OCI-LY3 (cell line): Measurements from ENCODE around the gene DTX2.
A peak's percentile ranks its signal among the peaks of the same experiment; 100 is the strongest.
"Not testable (repeated sequence)": the region's sequence is repeated elsewhere in the genome, so short reads cannot be mapped to it uniquely, and the experiment has no call there.

ENCODE experiments used
- H2AFZ ChIP-seq: fragments of 200-600, 300-600 bp; shearing (Covaris generic); 2 replicates; pipeline ENCODE4 v1.6.0; 2014; ENCODE audit warnings: antibody characterized with exemption, low read depth, low read length
- H3K27ac ChIP-seq: fragments of 200-600, 300-600 bp; sonication (generic); 2 replicates; pipeline ENCODE4 v1.5.1; 2014; ENCODE audit warnings: mild to moderate bottlenecking, low read length, moderate library complexity, mixed read lengths
- H3K27me3 ChIP-seq: fragments of 200-600, 300-600 bp; sonication (generic); 2 replicates; pipeline ENCODE4 v1.6.1; 2014; ENCODE audit warnings: low read depth, low read length, mixed read lengths
- H3K36me3 ChIP-seq: fragments of 200-600, 300-600 bp; sonication (generic); replicated peaks from 2 replicates; pipeline ENCODE3; 2014; ENCODE audit warnings: low read depth, low read length, mixed read lengths
- H3K4me1 ChIP-seq: fragments of 300-600, 200-600 bp; sonication (generic); 2 replicates; pipeline ENCODE4 v1.6.1; 2014; ENCODE audit warnings: low read length, mixed read lengths
- H3K4me2 ChIP-seq: fragments of 200-600, 300-600 bp; sonication (generic); 2 replicates; pipeline ENCODE4 v1.6.1; 2014; ENCODE audit warnings: low read length, mixed read lengths
- H3K4me3 ChIP-seq: fragments of 300-600, 200-600 bp; sonication (generic); 2 replicates; pipeline ENCODE4 v1.5.1; 2014; ENCODE audit warnings: antibody characterized with exemption, mild to moderate bottlenecking, low read length, moderate library complexity
- H3K79me2 ChIP-seq: fragments of 300-600, 200-600 bp; shearing (Covaris generic); 2 replicates; pipeline ENCODE4 v1.6.1; 2014; ENCODE audit warnings: mild to moderate bottlenecking, low read length, mixed read lengths
- H3K9ac ChIP-seq: fragments of 300-600, 200-600 bp; shearing (Covaris generic); 2 replicates; pipeline ENCODE4 v1.6.0; 2014; ENCODE audit warnings: mild to moderate bottlenecking, low read length, moderate library complexity
- H3K9me3 ChIP-seq: fragments of 200-600, 300-600 bp; shearing (Covaris generic); 2 replicates; pipeline ENCODE4 v1.6.1; 2014; ENCODE audit warnings: low read length, mixed read lengths; ENCODE audit not compliant: insufficient read depth
- H4K20me1 ChIP-seq: fragments of 200-600, 300-600 bp; sonication (generic); 2 replicates; pipeline ENCODE4 v1.6.1; 2016; ENCODE audit warnings: low read length, mixed read lengths; ENCODE audit not compliant: insufficient read depth
- CTCF ChIP-seq: fragments of 200-600, 300-600 bp; sonication (generic); IDR thresholded peaks from 2 replicates; pipeline ENCODE4 v1.5.1; 2014; ENCODE audit warnings: antibody characterized with exemption, low read length, low read depth
- EZH2phosphoT487 ChIP-seq: fragments of 200-600 bp; shearing (Covaris generic); IDR thresholded peaks from 2 replicates; pipeline ENCODE4 v1.6.1; 2018; ENCODE audit warnings: antibody characterized with exemption, mixed run types, low read depth

DTX2 gene

DNA sequence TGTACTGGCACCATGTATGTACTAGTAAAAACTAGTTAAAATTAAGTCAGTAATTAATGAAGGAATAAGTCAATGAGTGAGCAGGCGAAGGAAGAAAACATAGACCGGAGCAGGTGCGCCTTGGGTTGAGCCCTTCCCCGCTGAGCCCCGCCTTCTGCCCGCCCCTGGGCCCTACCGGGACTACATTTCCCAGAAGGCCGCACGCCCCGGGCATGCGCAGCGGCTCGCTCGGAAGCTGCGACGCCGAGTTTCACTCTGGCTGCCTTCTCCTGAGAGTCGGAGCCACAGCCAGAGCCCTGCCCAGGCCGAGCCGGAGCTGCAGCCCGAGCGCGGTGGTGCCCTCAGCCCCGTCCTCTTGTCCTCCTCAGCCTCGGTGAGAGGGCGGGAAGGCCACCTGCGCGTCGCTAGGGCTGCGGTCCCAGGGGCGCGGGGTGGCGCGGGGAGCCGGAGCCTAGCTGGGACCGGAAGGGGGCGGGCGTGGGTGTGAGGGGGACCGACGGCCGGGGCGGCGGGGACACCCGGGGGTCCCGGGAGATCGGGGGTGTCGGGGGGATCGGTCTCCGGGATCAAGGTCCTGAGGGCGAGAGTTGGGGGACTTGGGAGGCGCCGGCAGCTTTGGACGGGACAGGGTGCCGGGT is at the start of gene DTX2:
DTX2 (plus strand) TSS at position 246 of the 638 bp plus-strand sequence. CDS start 18,801 bp downstream, outside the sequence.
- not testable (repeated sequence) for H3K79me2 ChIP-seq, H2AFZ ChIP-seq, H3K27ac ChIP-seq, H3K4me1 ChIP-seq, H3K27me3 ChIP-seq, H3K4me2 ChIP-seq, H3K36me3 ChIP-seq, H3K9me3 ChIP-seq, H4K20me1 ChIP-seq
- H3K4me3 ChIP-seq, result peak within 1 kb of the TSS; percentile 65
- peak within 1 kb of the TSS; percentile 43; the same call in 1 of the 2 replicates for H3K9ac ChIP-seq

DNA sequence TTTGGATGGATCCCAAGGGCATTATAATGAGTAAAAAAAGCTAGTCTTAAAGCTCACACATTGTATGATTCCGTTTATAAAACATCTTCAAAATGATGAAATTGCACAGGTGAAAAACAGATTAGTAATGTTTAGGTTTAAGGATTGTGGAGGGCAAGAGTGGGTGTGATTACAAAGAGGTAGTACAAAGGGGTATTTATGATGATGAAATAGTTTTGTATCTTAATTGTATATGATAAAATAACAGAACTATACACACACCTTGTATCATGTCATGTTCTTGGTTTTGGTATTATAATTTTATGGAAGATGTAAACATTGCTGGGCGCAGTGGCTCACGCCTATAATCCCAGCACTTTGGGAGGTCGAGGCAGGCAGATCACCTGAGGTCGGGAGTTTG is 49.3 kb upstream of the DTX2 start:
- Histone ChIP-seq H3K79me2 (no peaks in the 10 kb centered on the region), H4K20me1 (no peaks in the 10 kb centered on the region), H3K9me3 (no peaks in the 10 kb centered on the region), H3K27me3 (peaks cover 6% of the 10 kb centered on the region; the same call in 1 of the 2 replicates), H3K9ac (no peak overlapping the region), H2AFZ (no peak overlapping the region), H3K4me3 (no peak overlapping the region), H3K27ac (no peak overlapping the region), H3K4me1 (no peaks in the 10 kb centered on the region), H3K4me2 (no peak overlapping the region), H3K36me3 (no peaks in the 10 kb centered on the region)
- TF ChIP-seq CTCF (no peak), EZH2phosphoT487 (no peak)

GRCh38 chr7:76417654-76418310 is 43.7 kb upstream of the DTX2 start:
- not testable (repeated sequence) for H3K79me2 ChIP-seq, H3K4me3 ChIP-seq, H4K20me1 ChIP-seq, H3K4me1 ChIP-seq, H3K27ac ChIP-seq, H3K36me3 ChIP-seq, H3K9ac ChIP-seq, H2AFZ ChIP-seq, H3K4me2 ChIP-seq, H3K9me3 ChIP-seq, H3K27me3 ChIP-seq

- H3K27ac ChIP-seq, H3K4me3 ChIP-seq, H2AFZ ChIP-seq, H4K20me1 ChIP-seq, H3K4me1 ChIP-seq, H3K9me3 ChIP-seq, H3K4me2 ChIP-seq, H3K36me3 ChIP-seq, H3K9ac ChIP-seq, H3K79me2 ChIP-seq: not testable (repeated sequence)
- peaks cover 18% of the 10 kb centered on the region for H3K27me3 ChIP-seq
These were observed 40.4 kb upstream of the DTX2 start for GRCh38 chr7:76421097-76421496.

DNA sequence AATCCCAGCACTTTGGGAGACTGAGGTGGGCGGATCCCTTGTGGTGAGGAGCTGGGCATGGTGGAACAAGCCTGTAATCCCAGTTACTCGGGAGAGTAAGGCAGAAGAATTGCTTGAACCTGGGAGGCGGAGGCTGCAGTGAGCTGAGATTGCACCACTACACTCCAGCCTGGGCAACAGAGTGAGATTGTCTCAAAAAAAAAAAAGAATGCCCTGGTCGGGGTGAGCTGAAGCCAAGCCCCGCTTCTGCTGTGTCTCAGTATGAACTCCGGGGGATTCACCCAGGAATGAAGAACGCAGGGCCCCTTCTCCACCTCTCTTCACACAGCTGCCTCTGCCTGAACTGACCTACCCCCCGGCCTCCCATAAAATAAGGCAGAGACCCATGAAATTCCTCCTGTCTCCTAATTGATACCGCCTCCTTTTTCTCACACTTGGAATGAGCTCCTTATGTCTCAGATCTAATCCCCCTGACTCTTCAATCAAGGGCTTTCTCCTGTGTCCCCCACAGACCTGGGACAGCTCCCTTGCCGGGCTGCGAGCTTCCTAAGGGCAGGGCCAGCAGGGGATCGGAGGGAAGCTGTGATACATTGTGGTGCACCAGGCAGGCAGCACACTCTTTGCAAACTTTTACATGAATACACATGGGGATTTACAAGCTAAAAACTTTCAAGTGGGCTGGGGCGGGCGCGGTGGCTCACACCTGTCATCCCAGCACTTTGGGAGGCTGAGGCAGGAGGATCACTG is 37.7 kb upstream of the DTX2 start:
- no peak overlapping the region for H3K9ac ChIP-seq
- H3K4me3 ChIP-seq, result no peak overlapping the region
- no peak for TF ChIP-seq CTCF
- TF ChIP-seq EZH2phosphoT487, result no peak
- H3K36me3 ChIP-seq, result no peaks in the 10 kb centered on the region
- no peaks in the 10 kb centered on the region for H3K9me3 ChIP-seq
- peaks cover 18% of the 10 kb centered on the region for H3K27me3 ChIP-seq
- no peaks in the 10 kb centered on the region for H3K4me1 ChIP-seq
- H3K4me2 ChIP-seq, result no peak overlapping the region
- no peaks in the 10 kb centered on the region for H3K79me2 ChIP-seq
- H2AFZ ChIP-seq, result no peak overlapping the region
- H4K20me1 ChIP-seq, result no peaks in the 10 kb centered on the region
- no peak overlapping the region for H3K27ac ChIP-seq
